Measurements from ENCODE around the gene RPP14.
"Not testable (repeated sequence)": the region's sequence is repeated elsewhere in the genome, so short reads cannot be mapped to it uniquely, and the experiment has no call there.

The RPP14 gene

DNA sequence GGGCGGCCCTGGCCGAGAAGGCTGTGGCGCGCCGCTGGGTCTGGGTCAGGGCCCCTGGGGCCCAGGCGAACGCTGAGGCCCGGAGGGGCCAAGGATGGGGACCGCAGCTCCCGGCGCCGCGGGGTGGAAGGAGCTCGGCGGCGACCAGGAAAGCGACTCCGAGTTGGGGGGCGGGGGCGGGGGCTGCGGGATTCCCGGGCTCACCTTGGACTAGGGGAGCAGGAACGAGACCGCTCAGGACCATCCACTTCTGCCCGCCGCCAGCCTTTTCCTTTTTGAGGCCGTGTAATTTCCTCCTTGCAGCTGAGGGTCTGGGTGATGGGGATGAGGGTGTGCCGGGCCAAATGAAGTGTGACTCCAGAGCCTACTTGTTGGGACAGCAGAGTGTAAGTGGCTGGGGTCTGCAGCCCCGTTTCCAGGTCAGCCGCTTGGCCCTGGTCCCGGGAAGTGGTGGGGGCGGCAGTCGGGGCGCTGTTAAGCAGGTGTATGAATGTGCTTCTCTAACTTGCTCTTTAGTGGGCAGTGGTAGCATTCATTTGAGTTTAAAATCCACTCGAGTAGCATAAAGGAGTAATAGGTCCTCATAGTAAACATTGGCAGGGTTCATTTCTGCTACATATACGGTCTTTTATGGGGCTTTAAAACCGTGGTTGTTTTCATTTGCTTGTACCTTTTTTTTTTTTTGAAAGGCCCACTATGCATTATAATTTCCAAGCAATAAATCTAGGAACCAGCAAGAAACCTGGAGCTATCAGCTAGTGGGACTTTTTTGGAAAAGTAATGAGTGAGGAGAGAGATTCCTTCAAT lies 27.4 kb downstream of the RPP14 start:
- no peak for DNase-seq

DNA sequence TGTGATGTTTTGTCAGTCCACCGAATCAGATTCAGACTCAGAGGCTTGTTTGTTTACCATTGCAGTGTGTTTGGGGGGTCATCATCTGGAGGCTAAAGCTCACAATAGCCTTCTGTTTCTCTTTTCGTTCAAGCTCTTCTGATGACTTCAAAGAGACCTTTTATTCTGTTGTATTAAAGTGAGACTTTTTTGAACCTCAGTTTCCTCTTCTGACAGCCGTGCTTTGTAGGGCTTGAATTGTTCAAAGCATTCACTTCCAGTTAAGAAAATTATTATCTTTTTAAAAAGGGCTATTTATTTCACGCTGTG lies 27.9 kb downstream of the RPP14 start:
- DNase-seq, result no peak

DNA sequence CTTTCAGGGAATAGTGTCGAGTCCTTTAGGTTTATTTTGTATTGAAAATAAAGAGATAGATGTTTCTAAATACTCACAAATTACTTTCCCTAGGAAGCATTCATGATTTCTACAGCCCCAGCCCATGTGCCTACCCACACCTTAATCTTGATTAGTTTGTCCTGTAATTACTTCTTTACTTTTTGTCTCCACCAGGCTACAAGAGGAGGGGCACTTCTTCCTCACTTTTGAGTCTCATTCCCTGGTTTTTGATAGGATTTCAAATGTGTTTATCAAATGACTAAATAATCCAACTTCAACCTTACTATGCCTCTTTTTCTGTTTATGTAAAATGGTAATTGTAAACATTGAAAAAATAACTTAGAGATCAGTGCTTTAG lies 28.4 kb downstream of the RPP14 start:
- DNase-seq, result no peak

DNA sequence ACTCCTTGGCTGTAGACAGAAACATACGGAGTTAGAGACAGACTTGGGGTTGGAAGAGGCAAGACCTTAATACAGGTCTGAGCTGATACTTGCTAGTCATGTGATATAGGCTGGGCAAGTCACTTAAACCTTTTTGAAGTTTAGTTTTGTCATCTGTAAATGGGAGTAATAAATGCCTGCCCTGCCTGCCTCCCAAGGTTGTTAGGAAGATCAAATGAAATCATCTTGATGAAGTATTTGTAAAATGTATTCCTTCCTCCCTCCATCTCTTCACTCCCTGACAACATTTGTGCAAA lies 29.6 kb downstream of the RPP14 start:
- DNase-seq, result no peak

DNA sequence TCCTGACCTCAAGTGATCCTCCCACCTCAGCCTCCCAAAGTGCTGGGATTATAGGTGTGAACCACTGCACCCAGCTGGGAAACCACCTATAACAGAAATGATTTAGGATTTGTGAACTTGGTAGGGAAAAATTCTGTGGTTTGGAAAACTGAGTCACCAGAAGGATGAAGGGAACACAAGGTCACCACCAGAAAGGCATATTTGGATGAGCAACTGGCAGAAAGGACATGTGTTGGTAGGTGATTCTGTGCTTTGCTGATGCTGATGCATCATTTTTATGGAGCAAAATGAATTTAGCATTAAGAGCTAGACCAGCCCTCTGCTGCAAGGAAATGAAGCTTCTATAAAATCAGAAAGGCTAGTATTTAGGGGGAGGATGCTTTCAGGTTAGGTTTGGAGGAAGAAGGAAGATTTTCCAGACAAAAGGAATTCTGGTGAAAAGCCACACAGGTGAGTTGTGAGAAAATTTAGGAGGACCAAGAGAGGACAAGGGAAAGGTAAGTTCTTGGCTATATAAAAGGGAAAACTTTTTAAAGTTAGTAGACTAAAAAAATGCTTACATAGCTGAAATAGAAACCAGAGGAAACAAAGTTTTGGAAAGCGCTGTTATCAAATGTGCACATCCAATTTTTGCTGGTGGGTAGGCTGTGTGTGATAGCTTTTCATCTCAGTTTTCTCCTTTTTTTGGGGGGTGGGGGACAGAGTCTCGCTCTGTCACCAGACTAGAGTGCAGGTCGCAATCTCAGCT lies 30.3 kb downstream of the RPP14 start:
- DNase-seq, result no peak

DNA sequence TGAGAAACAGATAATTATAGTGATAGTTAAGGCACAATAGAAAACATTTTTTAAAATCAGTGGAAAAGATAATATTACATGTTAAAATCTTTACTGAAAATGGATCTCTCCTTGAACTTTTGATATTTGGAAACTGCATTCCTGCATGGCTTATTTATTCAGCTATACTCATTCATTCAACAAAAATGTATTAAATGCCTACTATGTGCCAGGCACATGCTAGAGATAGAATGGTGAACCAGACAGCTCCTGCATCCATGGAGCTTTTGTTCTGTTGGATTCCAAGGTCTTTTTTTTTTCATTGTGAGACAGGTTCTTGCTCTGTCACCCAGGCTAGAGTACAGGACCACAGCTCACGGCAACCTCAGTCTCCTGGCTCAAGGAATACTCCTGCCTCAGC lies 31.1 kb downstream of the RPP14 start:
- DNase-seq, result no peak

DNA sequence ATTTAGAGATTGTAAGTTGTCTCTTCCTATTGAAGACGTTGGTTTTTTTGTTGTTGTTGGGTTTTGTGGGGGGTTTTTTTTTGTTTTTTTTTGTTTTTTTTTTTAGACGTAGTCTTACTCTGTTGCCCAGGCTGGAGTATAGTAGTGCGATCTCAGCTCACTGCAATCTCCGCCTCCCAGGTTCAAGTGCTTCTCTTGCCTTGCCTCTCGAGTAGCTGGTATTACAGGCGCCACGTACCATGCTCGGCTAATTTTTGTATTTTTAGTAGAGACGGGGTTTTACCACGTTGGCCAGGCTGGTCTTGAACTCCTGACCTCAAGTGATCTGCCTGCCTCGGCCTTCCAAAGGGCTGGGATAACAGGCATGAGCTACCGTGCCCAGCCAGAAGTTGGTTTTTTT lies 33.1 kb downstream of the RPP14 start:
- not testable (repeated sequence) for DNase-seq

DNA sequence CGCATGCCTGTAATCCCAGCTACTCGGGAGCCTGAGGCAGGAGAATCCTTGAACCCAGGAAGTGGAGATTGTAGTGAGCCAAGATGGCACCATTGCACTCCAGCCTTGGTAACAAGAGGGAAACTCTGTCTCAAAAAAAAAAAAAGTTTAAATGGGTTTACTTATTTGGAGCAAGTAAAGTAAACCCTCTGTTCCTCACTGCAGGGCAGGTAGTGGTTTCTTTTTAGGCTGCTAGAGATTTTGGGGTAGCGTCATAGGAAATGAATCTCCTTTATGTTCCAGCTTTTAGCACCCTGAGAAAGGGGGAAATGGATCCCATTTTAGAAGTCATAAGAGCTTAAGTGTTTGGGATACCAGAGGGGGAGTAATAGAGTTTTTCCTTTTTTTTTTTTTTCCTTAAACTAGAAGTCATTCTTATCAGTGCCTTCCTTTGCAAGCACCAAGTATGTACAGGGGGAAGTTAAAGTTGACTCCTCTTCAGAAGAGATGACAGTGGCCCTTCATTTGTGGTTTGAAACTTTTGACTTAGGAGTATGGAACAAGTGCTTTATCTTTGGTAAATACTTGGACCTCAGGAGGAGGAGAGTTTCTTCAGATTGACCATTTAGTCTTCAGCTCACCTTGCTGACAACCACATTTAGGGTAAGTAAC lies 34.7 kb downstream of the RPP14 start:
- no peak for DNase-seq

DNA sequence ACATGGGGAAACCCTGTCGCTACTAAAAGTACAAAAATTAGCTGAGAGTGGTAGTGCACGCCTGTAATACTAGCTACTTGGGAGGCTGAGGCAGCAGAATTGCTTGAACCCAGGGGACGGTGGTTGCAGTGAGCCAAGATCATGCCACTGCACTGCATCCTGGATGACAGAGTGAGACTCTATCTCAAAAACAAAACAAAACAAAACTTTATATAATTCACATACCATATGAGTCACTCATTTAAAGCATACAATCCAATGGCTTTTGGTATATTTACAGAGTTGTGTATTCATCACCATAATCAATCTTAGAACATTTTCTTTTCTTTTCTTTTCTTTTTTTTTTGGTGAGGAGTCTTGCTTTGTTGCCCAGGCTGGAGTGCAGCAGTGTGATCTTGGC lies 35.3 kb downstream of the RPP14 start:
- DNase-seq, result no peak

DNA sequence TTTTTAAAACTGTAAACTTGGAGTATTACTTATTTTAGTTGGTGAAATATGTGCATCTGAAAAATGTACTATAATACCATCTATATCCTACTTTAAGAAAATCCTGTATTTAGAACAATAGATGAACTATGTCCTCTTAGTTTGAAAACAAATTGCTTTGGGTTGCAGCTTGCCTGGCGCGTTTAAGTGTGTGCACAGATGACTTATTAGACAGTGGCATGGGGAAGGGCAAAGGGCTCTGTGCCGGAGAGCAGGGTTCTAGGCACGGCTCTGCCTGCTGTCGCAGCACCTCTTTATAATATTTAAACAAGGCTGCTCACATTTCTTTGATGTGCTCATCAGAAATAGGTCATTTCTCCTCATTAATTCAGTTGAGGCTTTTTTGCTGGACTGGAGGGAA lies 36.6 kb downstream of the RPP14 start:
- DNase-seq, result no peak

DNA sequence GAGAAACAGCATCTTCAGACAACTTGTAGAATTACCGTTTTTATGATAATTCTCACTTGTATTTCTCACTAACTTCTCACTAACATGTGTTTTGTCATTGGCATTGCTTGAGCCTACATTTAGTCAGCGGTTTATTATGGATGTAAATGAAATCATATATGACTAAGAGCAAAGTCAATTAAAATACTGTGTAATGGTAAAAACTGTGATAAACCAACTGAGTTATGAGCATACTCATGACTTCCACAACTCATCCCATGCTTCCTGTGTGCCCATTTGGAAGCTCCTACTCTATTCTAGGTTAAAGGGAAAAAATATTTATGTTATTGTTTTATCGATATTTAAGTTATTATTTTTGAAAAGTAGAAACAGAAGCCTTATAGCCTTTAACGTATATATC lies 39.4 kb downstream of the RPP14 start:
- DNase-seq, result no peak

DNA sequence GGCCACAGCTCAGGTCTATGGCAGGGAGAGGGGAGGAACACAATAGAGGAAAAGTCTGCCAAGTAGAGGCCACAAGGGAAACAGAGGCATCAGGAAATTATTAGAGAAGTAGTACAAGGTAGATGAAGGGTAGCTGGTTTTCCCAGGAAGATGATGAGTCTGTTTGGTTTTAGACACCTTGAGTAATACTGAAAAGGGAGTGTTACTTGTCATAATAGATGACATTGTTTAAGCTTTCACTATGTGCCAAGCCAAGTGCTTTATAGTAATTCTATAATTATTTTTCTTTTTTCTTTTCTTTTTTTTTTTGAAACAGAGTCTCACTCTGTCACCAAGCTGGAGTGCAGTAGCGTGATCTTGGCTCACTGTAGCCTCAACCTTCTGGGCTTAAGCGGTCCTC lies 40.3 kb downstream of the RPP14 start:
- no peak for DNase-seq

DNA sequence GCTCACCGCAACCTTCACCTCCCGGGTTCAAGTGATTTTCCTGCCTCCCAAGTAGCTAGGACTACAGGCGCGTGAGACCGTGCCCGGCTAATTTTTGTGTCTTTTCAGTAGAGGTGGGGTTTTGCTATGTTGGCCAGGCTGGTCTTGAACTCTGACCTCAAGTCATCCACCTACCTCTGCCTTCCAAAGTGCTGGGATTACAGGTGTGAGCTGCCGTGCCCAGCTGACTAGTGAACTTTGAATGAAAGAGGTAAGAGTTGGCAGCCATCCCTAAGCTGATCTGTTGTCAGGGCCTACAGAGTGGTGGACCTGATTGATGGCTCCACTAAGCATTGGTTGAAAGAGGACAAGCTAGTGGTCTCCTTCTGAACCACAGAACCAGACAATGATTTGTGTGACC lies 41.9 kb downstream of the RPP14 start:
- DNase-seq, result no peak

DNA sequence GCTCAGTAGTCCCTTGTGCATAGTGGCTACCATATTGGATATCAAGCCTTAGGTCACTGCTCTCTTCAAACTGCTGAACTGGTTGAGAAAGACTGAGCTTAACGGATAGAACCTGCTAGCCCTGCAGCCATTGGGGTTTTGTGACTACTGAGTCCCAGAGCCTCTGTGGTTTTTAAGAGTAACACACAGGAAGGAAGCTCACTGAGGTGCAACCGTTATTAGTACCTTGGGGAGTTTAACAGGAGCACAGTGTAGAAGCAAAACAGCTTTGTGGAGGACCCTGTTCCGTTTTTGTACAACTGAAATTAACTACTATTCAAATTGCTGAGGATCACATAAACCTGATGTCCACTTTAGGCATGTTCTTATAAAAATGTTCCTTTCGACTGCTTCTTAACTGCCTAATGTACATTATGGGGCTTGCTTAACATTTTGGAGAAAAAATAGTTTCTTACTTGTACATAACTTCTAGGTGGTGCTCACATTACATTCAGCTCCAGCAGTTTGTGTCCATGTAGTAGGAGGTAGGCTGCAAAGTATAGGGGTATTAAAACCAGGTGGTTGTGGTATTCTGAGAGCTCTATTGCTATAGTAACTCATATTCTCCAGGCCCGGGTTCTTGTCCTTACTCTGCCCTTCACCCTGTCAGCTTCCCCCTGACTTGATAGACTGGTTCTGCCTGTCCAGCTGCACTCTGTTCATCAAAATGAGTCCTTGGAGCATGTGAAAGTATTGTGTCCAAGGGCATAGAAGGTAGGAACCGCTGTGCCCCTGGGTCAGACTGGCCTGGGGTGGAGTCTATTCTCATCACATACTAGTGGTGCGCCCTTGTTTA lies 44.0 kb downstream of the RPP14 start:
- DNase-seq, result no peak

DNA sequence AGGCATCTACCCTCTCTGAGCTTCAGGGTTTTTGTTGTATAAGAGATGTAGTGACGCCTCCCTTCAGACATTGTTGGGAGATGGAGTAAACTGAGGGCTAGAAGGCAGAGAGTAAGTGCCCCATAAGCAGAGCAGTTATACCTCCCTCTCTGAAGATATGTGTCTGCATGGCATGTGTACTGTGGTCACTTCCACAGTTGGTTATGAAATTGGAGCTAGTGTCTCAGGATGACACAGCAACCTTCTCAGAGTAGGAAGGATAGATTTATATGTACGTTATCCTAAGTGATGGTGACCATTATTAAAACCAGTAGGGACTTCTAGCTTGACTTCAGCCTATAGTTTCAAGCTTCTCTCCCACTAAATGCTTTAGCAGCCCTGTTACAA lies 44.6 kb downstream of the RPP14 start:
- no peak for DNase-seq

DNA sequence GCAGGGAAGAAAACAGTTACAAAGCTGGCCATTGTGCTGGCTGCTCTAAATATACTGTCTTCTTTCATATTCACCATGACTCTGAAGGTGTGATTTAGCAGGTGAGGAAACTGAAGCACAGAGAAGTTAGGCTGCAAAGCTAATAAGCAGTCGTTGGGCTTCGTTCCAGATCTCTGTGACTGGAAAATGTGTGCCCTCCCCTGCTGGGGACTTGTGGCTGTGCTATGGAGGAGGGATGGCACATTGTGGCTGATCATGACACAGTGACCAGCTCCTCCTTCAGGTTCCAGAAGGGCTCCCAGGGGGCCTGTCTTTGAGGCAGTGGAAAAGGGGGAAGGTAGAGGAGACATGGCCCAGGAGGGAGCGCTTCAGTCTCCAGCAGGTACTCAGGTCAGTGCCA lies 45.9 kb downstream of the RPP14 start:
- no peak for DNase-seq

DNA sequence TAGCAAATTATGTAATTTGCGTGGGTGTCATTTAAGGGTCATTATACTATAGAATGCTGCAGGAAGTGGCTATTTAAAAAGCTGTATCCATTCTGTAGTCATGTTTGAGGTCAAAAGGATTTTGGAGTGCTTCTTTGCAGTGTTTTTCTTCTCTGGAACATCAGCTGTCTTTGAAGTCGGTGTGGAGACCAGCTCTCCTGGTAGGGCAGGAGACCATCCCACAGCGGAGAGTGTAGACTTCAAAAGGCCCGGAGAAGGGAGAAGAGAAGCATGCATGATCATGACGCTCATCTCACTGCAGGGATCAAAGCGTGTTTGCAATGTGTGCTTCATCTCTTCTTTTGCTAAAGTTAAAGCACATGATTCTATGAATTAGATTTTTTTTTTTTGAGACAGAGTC lies 46.6 kb downstream of the RPP14 start:
- no peak for DNase-seq

DNA sequence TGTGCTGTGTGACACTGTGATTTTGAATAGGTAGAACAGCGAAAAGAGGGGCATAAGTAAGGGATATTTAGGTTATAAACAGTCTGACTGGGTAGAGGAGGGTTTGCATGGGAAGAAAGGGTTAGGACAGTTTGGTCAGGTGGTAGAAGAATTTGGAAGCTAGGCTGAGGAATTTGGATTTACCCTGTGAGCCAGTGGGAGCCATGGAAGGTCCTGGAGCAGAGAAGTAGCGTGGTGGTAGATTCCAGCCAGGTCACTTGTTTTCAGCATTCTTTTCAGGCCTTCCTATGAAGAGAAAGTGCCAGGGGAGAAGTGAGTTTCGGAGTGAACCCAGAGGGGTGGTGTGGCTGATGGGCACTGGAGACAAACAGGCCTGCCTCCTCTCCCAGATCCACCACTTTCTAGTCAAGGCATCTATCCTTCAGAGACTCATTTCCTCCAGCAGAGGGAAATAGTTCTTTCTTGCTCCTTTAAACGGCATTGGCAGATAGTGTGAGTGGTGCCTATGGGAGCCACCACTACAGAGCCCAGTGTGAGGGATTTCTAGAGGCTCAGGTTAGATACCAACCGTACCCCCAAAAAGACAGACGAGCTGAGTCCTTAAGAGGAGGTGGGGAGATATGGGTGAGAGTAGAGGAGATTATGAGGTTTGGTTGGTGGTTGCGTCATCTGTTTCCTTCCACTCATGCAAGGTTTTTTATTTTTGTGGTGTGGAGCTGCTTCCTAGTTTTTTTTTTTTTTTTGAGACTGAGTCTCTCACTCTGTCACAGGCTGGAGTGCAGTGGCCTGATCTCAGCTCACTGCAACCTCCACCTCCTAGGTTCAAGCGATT lies 47.9 kb downstream of the RPP14 start:
- DNase-seq, result no peak

DNA sequence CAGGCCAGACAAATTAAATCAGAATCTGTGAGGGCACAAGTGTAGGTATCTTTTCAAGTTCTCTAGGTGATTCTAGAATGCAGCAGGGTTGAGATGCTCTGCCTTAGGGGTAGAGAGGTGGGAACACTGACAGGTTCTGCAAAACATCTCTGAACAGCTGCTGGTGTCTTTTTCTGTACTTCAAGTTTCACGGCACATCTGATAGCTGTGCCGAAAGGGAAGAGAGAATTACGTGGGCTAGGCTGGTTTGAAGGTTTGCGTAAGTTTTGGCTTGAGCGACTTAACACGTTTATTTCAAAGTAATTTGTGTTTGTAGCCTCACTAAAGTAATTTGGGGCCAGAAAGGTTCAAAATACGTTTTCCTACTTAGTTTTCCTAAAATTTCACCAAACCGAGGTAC lies 49.1 kb downstream of the RPP14 start:
- DNase-seq, result no peak

DNA sequence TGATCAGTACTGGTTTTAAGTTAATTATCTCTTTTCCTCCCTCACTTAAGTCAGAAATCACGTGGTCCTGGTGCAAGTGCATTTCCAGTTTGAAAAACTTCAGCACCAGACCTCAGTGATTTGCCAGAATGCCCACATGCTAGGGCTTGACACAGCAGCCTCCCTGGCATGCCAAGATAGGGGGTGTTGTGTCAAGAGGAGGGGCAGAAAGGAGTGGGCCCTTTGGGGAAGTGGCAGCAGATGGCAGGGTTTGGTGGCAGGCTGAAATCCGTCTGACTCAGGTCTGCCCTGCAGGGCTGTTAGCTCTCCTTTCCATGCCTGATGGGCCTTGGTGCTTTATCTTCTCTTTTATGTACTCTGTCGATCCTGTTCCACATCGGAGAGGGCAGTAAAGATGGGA lies 50.0 kb downstream of the RPP14 start:
- no peak for DNase-seq

DNA sequence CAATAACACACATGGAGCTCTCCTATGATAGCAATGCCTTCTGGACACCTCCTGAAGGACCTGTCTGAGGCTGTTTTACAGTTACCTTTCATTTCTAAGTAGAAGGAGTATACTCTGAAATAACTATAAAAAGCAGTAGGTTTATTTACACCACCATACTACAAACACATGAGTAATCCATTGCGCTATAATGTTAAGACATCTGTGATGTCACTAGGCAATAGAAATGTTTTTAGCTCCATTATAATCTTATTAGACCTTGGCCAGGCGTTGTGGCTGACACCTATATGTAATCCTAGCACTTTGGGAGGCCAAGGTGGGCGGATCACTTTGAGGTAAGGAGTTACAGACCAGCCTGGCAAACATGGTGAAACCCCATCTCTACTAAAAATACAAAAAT lies 51.4 kb downstream of the RPP14 start:
- no peak for DNase-seq

DNA sequence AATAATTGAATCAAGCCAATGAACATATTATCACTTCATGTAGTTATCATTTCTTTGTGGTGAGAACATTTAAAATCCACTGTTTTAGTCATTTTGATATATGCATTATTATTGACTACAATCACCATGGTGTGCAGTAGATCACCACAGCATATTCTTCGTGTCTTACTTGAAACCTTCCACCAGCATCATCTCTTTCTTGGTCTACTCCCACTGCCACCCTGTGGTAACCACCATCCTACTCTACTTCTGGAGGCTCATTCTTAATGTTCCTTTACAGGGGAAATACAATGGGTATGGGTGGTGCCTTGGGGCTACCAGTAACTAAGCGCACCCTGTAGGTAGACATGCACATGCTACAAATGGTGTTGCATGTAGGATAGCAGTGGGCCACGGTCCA lies 52.0 kb downstream of the RPP14 start:
- no peak for DNase-seq

DNA sequence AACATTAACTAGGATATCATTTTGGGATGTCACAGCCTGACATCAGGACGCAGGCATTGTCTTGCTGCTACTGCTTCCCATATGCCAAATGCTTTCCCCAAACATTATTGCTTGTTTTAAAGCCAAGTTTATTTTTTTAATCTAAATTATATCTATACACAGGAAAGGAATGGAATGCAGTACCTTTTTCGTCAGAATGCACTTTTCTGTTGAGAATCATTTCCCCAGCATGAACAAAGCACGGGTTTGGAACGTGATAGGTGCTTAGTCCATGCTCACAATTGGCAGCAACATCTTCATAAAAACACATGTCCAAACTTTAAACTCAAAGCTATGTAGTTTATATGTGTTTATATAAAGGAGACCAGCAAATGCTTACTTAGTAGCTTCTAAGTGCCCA lies 52.8 kb downstream of the RPP14 start:
- DNase-seq, result no peak

Data from effector CD4-positive, alpha-beta T cell (primary cell).